Neural cell (in vitro differentiated cells): ENCODE results near the gene SPRING1. TPM values are rescaled to one million over a fixed set of nuclear protein-coding genes. Genes with fewer than 3 reads are reported as not detected.

Experiments
- H2AFZ ChIP-seq: fragments of 200-600, 300-800 bp; sonication (generic), shearing (Covaris generic); 2 replicates; pipeline ENCODE4 v1.6.0; 2014; ENCODE audit warnings: low read depth, mild to moderate bottlenecking, antibody characterized with exemption, low read length, moderate library complexity
- H3F3A ChIP-seq: fragments of 200-600 bp; shearing (Covaris generic); 2 replicates; pipeline ENCODE4 v1.6.1; 2016; ENCODE audit warnings: mild to moderate bottlenecking, moderate library complexity, mixed read lengths, antibody characterized with exemption, low read length; ENCODE audit not compliant: insufficient read depth, poor library complexity, severe bottlenecking
- H3K27ac ChIP-seq: fragments of 200-600, 300-800 bp; sonication (generic), shearing (Covaris generic); 2 replicates; pipeline ENCODE4 v1.5.1; 2014; ENCODE audit warnings: mild to moderate bottlenecking, low read length, moderate library complexity
- H3K27me3 ChIP-seq: fragments of 300-800, 200-600 bp; sonication (generic), shearing (Covaris generic); 2 replicates; pipeline ENCODE4 v1.6.0; 2014; ENCODE audit warnings: mild to moderate bottlenecking, low read depth, low read length, moderate library complexity; ENCODE audit not compliant: insufficient read depth
- H3K36me3 ChIP-seq: fragments of 300-800, 200-600 bp; sonication (generic), shearing (Covaris generic); 2 replicates; pipeline ENCODE4 v1.5.1; 2014; ENCODE audit warnings: mild to moderate bottlenecking, antibody characterized with exemption, low read length, moderate library complexity; ENCODE audit not compliant: insufficient read depth
- H3K4me2 ChIP-seq: fragments of 300-800, 200-600 bp; sonication (generic), shearing (Covaris generic); 2 replicates; pipeline ENCODE4 v1.6.0; 2014; ENCODE audit warnings: mild to moderate bottlenecking, low read length
- H3K4me3 ChIP-seq: fragments of 300-800, 200-600 bp; sonication (generic), shearing (Covaris generic); 2 replicates; pipeline ENCODE4 v1.5.1; 2014; ENCODE audit warnings: mild to moderate bottlenecking, low read length, moderate library complexity
- H3K79me2 ChIP-seq: fragments of 200-600 bp; shearing (Covaris generic); replicated peaks from 2 replicates; pipeline ENCODE4 v1.6.0; 2014; ENCODE audit warnings: mild to moderate bottlenecking, low read length, moderate library complexity; ENCODE audit not compliant: insufficient read depth
- H3K9ac ChIP-seq: fragments of 300-800, 200-600 bp; sonication (generic), shearing (Covaris generic); 2 replicates; pipeline ENCODE4 v1.6.1; 2016; ENCODE audit warnings: mild to moderate bottlenecking, low read length, mixed read lengths
- H3K9me2 ChIP-seq: fragments of 200-600 bp; shearing (Covaris generic); 2 replicates; pipeline ENCODE4 v1.6.1; 2016; ENCODE audit warnings: mild to moderate bottlenecking, low read length, mixed read lengths; ENCODE audit not compliant: insufficient read depth
- H3K9me3 ChIP-seq: fragments of 200-600, 300-800 bp; sonication (generic), shearing (Covaris generic); 2 replicates; pipeline ENCODE4 v1.6.1; 2016; ENCODE audit warnings: mild to moderate bottlenecking, mixed run types, low read length, moderate library complexity, mixed read lengths
- H4K20me1 ChIP-seq: fragments of 200-600 bp; shearing (Covaris generic); 2 replicates; pipeline ENCODE4 v1.6.1; 2016; ENCODE audit warnings: mild to moderate bottlenecking, mixed run types; ENCODE audit not compliant: insufficient read depth
- EP300 ChIP-seq: fragments of 450-650 bp; conservative IDR thresholded peaks from 2 replicates; pipeline ENCODE4 v1.6.1; 2014; ENCODE audit warnings: antibody characterized with exemption, mild to moderate bottlenecking, moderate library complexity; ENCODE audit not compliant: poor library complexity, severe bottlenecking
- EZH2 ChIP-seq: fragments of 200-600, 300-800 bp; shearing (Covaris generic), sonication (generic); IDR thresholded peaks from 2 replicates; pipeline ENCODE4 v1.6.1; 2014; ENCODE audit warnings: antibody characterized with exemption, low read length, borderline replicate concordance, mild to moderate bottlenecking; ENCODE audit not compliant: insufficient read depth, poor library complexity, severe bottlenecking
- MXI1 ChIP-seq: fragments of 450-650 bp; conservative IDR thresholded peaks from 2 replicates; pipeline ENCODE4 v1.6.1; 2014; ENCODE audit warnings: antibody characterized with exemption, mild to moderate bottlenecking; ENCODE audit not compliant: poor library complexity, severe bottlenecking
- POLR2AphosphoS5 ChIP-seq: IDR thresholded peaks from 2 replicates; pipeline ENCODE4 v1.6.1; 2012
- RAD21 ChIP-seq: fragments of 450-650 bp; conservative IDR thresholded peaks from 2 replicates; pipeline ENCODE4 v1.6.1; 2014; ENCODE audit warnings: antibody characterized with exemption, mild to moderate bottlenecking, moderate library complexity
- SMC3 ChIP-seq: fragments of 450-650 bp; conservative IDR thresholded peaks from 2 replicates; pipeline ENCODE4 v1.6.1; 2014; ENCODE audit warnings: antibody characterized with exemption, mild to moderate bottlenecking, moderate library complexity; ENCODE audit not compliant: poor library complexity
- TAF1 ChIP-seq: IDR thresholded peaks from 2 replicates; pipeline ENCODE4 v1.6.1; 2012; ENCODE audit warnings: low read depth
- polyA plus RNA-seq: library from polyadenylated mRNA; depleted of rRNA; stranded (reverse); fragments of >200 nt; gene quantifications from 2 replicates; pipeline ENCODE4 v1.2.3, GENCODE V29; 2014
- TF ChIP-seq, protein P1 (sequence below): fragments of 450-650 bp; IDR thresholded peaks from 2 replicates; pipeline ENCODE4 v1.5.1; 2014; ENCODE audit warnings: antibody characterized with exemption, mild to moderate bottlenecking, moderate library complexity; ENCODE audit not compliant: poor library complexity, severe bottlenecking
- TF ChIP-seq, protein P2 (sequence below): IDR thresholded peaks from 2 replicates; pipeline ENCODE4 v1.6.1; 2012; ENCODE audit warnings: borderline replicate concordance

SPRING1 gene
- polyA plus RNA-seq, 1 donor from 2014 or later = 48.1 TPM

DNA sequence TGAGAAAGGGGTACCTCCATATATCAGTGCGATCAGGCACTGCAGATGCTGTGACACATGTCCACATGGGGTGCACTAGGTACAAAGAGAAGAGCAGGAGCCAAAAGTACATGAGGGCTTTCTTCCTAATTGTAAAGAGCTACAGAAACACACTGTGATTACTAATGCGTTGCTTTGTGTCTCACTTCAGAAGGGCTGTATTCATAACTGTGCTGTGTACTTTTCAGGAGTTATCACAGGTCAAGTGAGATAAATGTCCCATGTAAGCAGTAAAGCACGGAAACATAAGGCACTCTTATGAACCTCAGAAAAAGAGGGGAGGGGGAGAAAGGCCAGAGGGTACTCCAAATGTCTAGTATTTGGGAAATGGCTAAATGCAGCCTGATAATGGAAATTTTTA lies 10.6 kb downstream of the SPRING1 start:
- Histone ChIP-seq H3K4me2 (no peak overlapping the region), H3F3A (no peaks in the 10 kb centered on the region), H3K9me2 (no peaks in the 10 kb centered on the region), H3K9ac (no peak overlapping the region), H2AFZ (no peak overlapping the region), H3K4me3 (no peak overlapping the region), H4K20me1 (no peaks in the 10 kb centered on the region), H3K79me2 (peaks cover 4% of the 10 kb centered on the region), H3K9me3 (no peaks in the 10 kb centered on the region), H3K27ac (no peak overlapping the region), H3K36me3 (no peaks in the 10 kb centered on the region), H3K27me3 (no peaks in the 10 kb centered on the region)
- TF ChIP-seq POLR2AphosphoS5 = no peak
- TF ChIP-seq SMC3 = no peak
- TF ChIP-seq, protein P1, sequence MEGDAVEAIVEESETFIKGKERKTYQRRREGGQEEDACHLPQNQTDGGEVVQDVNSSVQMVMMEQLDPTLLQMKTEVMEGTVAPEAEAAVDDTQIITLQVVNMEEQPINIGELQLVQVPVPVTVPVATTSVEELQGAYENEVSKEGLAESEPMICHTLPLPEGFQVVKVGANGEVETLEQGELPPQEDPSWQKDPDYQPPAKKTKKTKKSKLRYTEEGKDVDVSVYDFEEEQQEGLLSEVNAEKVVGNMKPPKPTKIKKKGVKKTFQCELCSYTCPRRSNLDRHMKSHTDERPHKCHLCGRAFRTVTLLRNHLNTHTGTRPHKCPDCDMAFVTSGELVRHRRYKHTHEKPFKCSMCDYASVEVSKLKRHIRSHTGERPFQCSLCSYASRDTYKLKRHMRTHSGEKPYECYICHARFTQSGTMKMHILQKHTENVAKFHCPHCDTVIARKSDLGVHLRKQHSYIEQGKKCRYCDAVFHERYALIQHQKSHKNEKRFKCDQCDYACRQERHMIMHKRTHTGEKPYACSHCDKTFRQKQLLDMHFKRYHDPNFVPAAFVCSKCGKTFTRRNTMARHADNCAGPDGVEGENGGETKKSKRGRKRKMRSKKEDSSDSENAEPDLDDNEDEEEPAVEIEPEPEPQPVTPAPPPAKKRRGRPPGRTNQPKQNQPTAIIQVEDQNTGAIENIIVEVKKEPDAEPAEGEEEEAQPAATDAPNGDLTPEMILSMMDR = no peak
- no peak for TF ChIP-seq EZH2
- no peak for TF ChIP-seq TAF1
- no peak for TF ChIP-seq RAD21
- no peak for TF ChIP-seq EP300
- TF ChIP-seq, protein P2, sequence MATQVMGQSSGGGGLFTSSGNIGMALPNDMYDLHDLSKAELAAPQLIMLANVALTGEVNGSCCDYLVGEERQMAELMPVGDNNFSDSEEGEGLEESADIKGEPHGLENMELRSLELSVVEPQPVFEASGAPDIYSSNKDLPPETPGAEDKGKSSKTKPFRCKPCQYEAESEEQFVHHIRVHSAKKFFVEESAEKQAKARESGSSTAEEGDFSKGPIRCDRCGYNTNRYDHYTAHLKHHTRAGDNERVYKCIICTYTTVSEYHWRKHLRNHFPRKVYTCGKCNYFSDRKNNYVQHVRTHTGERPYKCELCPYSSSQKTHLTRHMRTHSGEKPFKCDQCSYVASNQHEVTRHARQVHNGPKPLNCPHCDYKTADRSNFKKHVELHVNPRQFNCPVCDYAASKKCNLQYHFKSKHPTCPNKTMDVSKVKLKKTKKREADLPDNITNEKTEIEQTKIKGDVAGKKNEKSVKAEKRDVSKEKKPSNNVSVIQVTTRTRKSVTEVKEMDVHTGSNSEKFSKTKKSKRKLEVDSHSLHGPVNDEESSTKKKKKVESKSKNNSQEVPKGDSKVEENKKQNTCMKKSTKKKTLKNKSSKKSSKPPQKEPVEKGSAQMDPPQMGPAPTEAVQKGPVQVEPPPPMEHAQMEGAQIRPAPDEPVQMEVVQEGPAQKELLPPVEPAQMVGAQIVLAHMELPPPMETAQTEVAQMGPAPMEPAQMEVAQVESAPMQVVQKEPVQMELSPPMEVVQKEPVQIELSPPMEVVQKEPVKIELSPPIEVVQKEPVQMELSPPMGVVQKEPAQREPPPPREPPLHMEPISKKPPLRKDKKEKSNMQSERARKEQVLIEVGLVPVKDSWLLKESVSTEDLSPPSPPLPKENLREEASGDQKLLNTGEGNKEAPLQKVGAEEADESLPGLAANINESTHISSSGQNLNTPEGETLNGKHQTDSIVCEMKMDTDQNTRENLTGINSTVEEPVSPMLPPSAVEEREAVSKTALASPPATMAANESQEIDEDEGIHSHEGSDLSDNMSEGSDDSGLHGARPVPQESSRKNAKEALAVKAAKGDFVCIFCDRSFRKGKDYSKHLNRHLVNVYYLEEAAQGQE = no peak
- TF ChIP-seq MXI1 = no peak

DNA sequence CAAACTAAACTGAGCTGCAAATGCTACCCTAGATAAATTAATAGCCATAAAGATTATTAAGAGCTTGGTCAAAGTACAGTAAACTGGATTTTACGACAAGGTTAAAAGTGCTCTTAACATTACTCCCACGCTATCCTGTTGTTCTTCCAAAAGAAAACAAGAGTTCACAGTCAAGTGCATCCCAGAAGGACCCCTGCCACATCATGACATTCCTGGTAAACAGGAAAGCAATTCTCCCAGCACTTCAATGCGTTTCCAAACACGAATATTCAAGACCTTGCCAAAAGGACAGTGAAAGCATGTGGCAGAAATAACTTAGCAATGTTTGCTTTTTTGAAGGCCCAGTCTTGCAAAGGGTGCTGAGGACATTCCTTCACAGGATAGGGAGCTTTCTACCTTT lies 11.2 kb downstream of the SPRING1 start:
- H3K4me2 ChIP-seq = no peak overlapping the region

More for the DNA sequence above, 11.2 kb downstream of the SPRING1 start:
- H3K36me3 ChIP-seq = no peaks in the 10 kb centered on the region
- H3F3A ChIP-seq = no peaks in the 10 kb centered on the region
- H3K79me2 ChIP-seq = peaks cover 4% of the 10 kb centered on the region
- H3K27ac ChIP-seq = no peak overlapping the region
- H2AFZ ChIP-seq = no peak overlapping the region
- H3K4me3 ChIP-seq = no peak overlapping the region
- no peak for TF ChIP-seq SMC3
- no peak for TF ChIP-seq EP300
- TF ChIP-seq, protein P1 = no peak
- TF ChIP-seq EZH2 = no peak
- TF ChIP-seq RAD21 = no peak
- no peak for TF ChIP-seq MXI1
- no peak for TF ChIP-seq TAF1
- TF ChIP-seq POLR2AphosphoS5 = no peak
- TF ChIP-seq, protein P2 = no peak
- no peaks in the 10 kb centered on the region for H3K9me2 ChIP-seq
- no peaks in the 10 kb centered on the region for H3K27me3 ChIP-seq
- H3K9me3 ChIP-seq = no peaks in the 10 kb centered on the region
- no peaks in the 10 kb centered on the region for H4K20me1 ChIP-seq
- H3K9ac ChIP-seq = no peak overlapping the region
